Tibial artery (tissue), 4 donors: ENCODE measurements around the gene GTF2I.
"Not testable (repeated sequence)": the region's sequence is repeated elsewhere in the genome, so short reads cannot be mapped to it uniquely, and the experiment has no call there.

Experiments
- DNase-seq, 2 donors: peaks; one replicate each; pipeline ENCODE4 v3.0.0-alpha.2; 2019
- H3K27ac ChIP-seq, 2 donors: fragments of 200-600 bp; sonication (generic) in 1 of 2; 1 replicate in 1 of 2; 2 replicates in 1 of 2; pipeline ENCODE4 v1.5.1; 2018 to 2019; ENCODE audit warnings: mild to moderate bottlenecking in 1 of 2
- H3K27me3 ChIP-seq, 2 donors: fragments of 200-600 bp; sonication (generic) in 1 of 2; one replicate each; pipeline versions ENCODE4 v1.5.1 to v1.6.0; 2016 to 2019
- H3K36me3 ChIP-seq, 3 donors: fragments of 200-600 bp; sonication (generic) in 2 of 3; one replicate each; pipeline ENCODE4 v1.5.1; 2016 to 2019; ENCODE audit warnings: mild to moderate bottlenecking in 2 of 3
- H3K4me1 ChIP-seq, 4 donors: fragments of 200-600 bp; sonication (generic) in 2 of 4; 1 replicate in 3 of 4; 2 replicates in 1 of 4; pipeline ENCODE4 v1.5.1; 2016 to 2019
- H3K4me3 ChIP-seq, 2 donors: fragments of 200-600 bp; sonication (generic) in 1 of 2; 1 replicate in 1 of 2; 2 replicates in 1 of 2; pipeline ENCODE4 v1.5.1; 2018 to 2019; ENCODE audit warnings: mild to moderate bottlenecking in 2 of 2
- H3K9me3 ChIP-seq, 3 donors: fragments of 200-600 bp; sonication (generic) in 1 of 3; one replicate each; pipeline ENCODE4 v1.5.1; 2016 to 2019
- intact Hi-C: fragments of 100-400 bp; cut with DNase I; formaldehyde crosslinking; loops from one replicate; pipeline ENCODE4 v1.15.0; 2023; ENCODE audit warnings: low total_unique reads
- TF ChIP-seq, protein P1 (sequence below), 2 experiments: fragments of 200-600 bp in 1 of 2; fragments of 450-650 bp in 1 of 2; IDR thresholded peaks; one replicate each; pipeline ENCODE4 v1.5.1; 2017 to 2019; ENCODE audit warnings: antibody characterized with exemption in 2 of 2, mild to moderate bottlenecking in 1 of 2, moderate library complexity in 1 of 2

Gene GTF2I

DNA sequence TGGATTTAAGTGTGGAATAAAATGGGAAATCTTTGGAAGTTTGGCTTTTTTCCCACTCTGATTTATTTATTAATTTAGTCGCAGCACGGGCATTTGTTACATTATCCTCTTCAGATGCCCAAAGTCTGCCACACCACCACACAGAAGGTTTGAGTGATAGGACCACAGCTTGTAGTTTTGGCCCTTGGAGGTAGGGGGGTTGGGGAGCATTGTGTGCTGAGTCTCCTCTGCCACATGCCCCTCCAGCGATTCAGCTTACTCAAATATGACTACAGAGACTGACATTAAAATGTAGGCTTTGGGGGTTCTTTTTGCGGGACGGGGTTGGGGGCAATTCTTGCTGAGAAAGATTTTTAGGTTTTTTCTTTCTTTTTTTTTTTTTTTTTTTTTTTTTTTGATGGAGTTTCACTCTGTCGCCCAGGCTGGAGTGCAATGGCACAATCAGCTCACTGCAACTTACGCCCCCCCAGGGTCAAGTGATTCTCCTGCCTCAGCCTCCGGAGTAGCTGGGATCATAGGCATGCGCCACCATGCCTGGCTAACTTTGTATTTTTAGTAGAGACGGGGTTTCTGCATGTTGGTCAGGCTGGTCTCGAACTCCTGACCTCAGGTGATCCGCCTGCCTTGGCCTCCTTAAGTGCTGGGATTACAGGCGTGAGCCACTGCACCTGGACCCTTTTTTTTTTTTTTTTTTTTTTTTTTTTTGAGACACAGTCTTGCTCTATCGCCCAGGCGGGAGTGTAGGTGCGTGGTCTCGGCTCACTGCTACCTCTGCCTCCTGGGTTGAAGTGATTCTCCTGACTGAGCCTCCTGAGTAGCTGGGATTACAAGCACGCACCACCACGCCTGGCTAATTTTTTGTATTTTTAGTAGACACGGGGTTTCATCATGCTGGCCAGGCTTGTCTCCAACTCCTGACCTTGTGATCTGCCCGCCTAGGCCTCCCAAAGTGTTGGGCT lies 4.6 kb downstream of the GTF2I start:
- Histone ChIP-seq H3K4me1 (peaks cover 0 to 49% (median 33%) of the 10 kb centered on the region in 4 donors), H3K27ac (peak overlapping the region; percentile 25 to 41), H3K36me3 (peaks cover 0 to 26% (median 0%) of the 10 kb centered on the region in 3 donors)
- intact Hi-C loops, H3K27me3 ChIP-seq, DNase-seq, H3K4me3 ChIP-seq, H3K9me3 ChIP-seq: not testable (repeated sequence)

DNA sequence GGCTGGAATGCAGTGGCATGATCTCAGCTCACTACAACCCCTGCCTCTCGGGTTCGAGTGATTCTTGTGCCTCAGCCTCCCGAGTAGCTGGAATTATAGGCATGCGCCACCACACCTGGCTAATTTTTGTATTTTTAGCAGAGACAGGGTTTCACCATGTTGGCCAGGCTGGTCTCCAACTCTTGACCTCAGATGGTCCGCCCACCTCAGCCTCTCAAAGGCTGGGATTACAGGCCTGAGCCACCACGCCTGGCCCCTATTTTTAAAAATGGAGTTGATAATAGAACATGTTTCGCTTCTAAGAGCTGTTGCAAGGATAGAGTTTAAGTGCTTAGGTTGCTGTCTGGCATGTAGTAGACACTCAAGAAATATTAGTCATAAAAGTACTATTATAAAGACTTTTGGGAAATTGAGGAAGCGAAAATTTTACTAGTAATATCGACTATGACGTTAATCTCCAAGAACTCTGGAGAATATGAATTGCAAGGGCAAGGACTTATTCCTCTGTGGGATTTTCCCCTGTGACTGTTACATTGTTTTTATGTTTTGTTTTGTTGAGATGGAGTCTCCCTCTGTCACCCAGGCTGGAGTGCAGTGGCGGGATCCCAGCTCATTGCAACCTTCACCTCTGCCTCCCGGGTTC lies 7.9 kb downstream of the GTF2I start:
- no peaks in the 10 kb centered on the region for H3K9me3 ChIP-seq
- H3K4me3 ChIP-seq, result no peak overlapping the region
- H3K27ac ChIP-seq, result no peak overlapping the region
- intact Hi-C loops, result no loop called here
- H3K4me1 ChIP-seq, result peaks cover 0 to 36% (median 17%) of the 10 kb centered on the region in 4 donors
- no peak for DNase-seq
- peaks cover 0 to 32% (median 0%) of the 10 kb centered on the region in 3 donors for H3K36me3 ChIP-seq
- no peaks in the 10 kb centered on the region for H3K27me3 ChIP-seq
- TF ChIP-seq, protein P1, sequence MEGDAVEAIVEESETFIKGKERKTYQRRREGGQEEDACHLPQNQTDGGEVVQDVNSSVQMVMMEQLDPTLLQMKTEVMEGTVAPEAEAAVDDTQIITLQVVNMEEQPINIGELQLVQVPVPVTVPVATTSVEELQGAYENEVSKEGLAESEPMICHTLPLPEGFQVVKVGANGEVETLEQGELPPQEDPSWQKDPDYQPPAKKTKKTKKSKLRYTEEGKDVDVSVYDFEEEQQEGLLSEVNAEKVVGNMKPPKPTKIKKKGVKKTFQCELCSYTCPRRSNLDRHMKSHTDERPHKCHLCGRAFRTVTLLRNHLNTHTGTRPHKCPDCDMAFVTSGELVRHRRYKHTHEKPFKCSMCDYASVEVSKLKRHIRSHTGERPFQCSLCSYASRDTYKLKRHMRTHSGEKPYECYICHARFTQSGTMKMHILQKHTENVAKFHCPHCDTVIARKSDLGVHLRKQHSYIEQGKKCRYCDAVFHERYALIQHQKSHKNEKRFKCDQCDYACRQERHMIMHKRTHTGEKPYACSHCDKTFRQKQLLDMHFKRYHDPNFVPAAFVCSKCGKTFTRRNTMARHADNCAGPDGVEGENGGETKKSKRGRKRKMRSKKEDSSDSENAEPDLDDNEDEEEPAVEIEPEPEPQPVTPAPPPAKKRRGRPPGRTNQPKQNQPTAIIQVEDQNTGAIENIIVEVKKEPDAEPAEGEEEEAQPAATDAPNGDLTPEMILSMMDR (IDR thresholded peaks at IDR 0.05), result no peak

DNA sequence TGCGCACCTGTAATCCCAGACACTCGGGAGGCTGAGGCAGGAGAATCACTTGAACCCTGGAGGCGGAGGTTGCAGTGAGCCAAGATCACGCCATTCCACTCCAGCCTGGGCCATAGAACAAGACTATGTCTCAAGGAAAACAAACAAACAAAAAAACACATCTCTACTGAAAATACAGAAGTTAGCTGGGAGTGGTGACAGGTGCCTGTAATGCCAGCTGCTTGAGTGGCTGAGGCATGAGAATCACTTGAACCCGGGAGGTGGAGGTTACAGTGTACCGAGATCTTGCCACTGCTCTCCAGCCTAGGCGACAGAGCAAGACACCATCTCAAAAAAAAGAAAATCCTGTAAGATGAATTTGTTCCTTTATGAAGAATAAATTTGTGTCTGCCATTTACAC lies 9.5 kb downstream of the GTF2I start:
- H3K36me3 ChIP-seq, result peaks cover 0 to 32% (median 0%) of the 10 kb centered on the region in 3 donors
- peaks cover 0 to 30% (median 5%) of the 10 kb centered on the region in 4 donors for H3K4me1 ChIP-seq
- H3K9me3 ChIP-seq, intact Hi-C loops, H3K4me3 ChIP-seq, H3K27me3 ChIP-seq, H3K27ac ChIP-seq, DNase-seq: not testable (repeated sequence)

DNA sequence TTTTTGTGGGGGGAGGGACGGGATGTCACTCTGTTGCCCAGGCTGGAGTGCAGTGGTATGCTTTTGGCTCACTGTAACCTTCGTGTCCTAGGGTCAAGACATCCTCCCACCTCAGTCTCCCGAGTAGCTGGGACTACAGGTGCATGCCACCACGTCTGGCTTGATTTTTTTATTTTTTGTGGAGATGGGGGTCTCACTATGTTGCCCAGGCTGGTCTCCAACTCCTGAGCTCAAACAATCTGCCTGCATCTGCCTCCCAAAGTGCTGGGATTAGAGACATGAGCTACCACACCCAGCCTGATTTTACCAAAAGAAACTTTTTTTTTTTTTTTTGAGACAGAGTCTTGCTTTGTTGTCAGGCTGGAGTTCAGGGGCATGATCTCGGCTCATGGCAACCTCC lies 10.0 kb downstream of the GTF2I start:
- H3K4me3 ChIP-seq, H3K27me3 ChIP-seq, H3K9me3 ChIP-seq, H3K27ac ChIP-seq, intact Hi-C loops, DNase-seq: not testable (repeated sequence)
- Histone ChIP-seq H3K36me3 (peaks cover 0 to 32% (median 0%) of the 10 kb centered on the region in 3 donors), H3K4me1 (peaks cover 0 to 33% (median 5%) of the 10 kb centered on the region in 4 donors)

DNA sequence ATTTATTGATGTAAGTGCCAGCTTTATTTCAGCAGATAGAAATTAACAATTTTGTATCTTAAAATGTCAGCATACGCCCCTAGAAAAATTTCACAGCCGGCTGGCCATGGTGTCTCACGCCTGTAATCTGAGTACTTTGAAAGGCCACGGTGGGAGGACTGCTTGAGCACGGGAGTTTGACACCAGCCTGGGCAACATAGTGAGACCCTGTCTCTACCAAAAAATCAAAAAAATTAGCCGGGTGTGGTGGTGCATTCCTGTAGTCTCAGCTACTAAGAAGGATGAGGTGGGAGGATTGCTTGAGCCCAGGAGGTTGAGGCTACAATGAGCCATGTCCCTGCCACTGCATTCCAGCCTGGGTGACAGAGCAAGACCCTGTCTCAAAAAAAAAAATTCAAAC lies 14.1 kb downstream of the GTF2I start:
- no peak for DNase-seq
- TF ChIP-seq, protein P1 (IDR thresholded peaks at IDR 0.05), result no peak
- peaks cover 0 to 19% (median 0%) of the 10 kb centered on the region in 3 donors for H3K36me3 ChIP-seq
- H3K27ac ChIP-seq, result no peak overlapping the region
- H3K4me1 ChIP-seq, result peaks cover 0 to 24% (median 0%) of the 10 kb centered on the region in 4 donors
- no peaks in the 10 kb centered on the region for H3K9me3 ChIP-seq
- no peak overlapping the region for H3K4me3 ChIP-seq
- intact Hi-C loops, result no loop called here
- H3K27me3 ChIP-seq, result no peaks in the 10 kb centered on the region

DNA sequence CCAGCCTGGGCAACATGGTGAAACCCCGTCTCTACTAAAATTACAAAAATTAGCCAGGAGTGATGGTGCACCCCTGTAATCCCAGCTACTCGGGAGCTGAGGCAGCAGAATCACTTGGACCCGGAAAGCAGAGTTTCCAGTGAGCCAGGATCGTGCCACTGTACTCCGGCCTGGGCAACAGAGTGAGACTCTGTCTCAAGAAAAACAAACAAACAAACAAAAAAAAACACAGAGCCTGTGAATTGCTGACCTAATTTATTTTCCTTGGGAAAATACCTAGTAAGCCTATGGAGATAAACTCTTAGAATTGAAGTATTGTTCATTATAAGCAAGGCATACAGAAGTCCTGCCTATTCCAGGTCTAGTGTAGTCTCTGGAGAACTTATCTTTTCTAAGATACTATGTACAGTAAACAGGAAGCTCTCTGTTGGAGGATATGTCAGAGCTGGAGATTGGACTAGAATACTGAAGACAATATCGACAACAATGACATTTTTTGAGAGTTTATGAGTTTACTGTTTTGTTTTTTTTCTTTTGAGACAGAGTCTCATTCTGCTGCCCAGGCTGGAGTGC lies 14.9 kb downstream of the GTF2I start:
- intact Hi-C loops, result no loop called here
- Histone ChIP-seq H3K9me3 (no peaks in the 10 kb centered on the region), H3K27ac (no peak overlapping the region), H3K4me3 (no peak overlapping the region), H3K27me3 (no peaks in the 10 kb centered on the region), H3K36me3 (peaks cover 0 to 14% (median 0%) of the 10 kb centered on the region in 3 donors), H3K4me1 (peaks cover 0 to 26% (median 0%) of the 10 kb centered on the region in 4 donors)
- DNase-seq, result no peak
- TF ChIP-seq, protein P1 (IDR thresholded peaks at IDR 0.05), result no peak
